ENCODE measurements around the gene SNORC. TPM values are rescaled to one million over a fixed set of nuclear protein-coding genes. Genes with fewer than 3 reads are reported as not detected.

SNORC gene
- total RNA-seq, 1 donor from 2014 or later: 2.8 TPM

DNA sequence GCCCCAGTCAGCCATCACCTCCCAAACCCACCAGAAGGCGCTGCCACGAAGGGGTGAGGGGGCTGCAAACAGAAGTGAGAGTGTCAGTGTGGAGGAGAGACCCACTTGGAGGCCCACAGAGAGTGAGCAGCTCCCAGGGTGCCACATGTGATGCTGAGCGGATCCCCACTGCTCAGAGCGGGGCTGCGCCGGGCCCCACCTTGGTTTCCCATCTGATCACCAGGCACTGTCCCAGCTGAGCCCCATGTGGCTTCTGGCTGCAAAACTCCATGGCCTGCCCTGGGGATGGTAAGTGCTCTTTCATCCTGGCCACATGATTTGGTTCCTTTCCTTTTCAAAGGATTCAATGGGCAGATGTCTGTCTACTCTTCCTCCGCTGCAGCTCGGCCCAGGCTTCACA lies 23.8 kb downstream of the SNORC start:
- Mint-ChIP-seq H3K27me3 (peaks cover 7% of the 10 kb centered on the region), H3K27ac (no peak overlapping the region), H3K4me1 (ENCODE audit: low read depth) (peaks cover 7% of the 10 kb centered on the region), H3K4me3 (ENCODE audit: low read depth) (no peak overlapping the region), H3K9me3 (ENCODE audit: low read depth) (no peaks in the 10 kb centered on the region), H3K36me3 (ENCODE audit: insufficient read depth) (no peaks in the 10 kb centered on the region)
- TF ChIP-seq, protein P1, sequence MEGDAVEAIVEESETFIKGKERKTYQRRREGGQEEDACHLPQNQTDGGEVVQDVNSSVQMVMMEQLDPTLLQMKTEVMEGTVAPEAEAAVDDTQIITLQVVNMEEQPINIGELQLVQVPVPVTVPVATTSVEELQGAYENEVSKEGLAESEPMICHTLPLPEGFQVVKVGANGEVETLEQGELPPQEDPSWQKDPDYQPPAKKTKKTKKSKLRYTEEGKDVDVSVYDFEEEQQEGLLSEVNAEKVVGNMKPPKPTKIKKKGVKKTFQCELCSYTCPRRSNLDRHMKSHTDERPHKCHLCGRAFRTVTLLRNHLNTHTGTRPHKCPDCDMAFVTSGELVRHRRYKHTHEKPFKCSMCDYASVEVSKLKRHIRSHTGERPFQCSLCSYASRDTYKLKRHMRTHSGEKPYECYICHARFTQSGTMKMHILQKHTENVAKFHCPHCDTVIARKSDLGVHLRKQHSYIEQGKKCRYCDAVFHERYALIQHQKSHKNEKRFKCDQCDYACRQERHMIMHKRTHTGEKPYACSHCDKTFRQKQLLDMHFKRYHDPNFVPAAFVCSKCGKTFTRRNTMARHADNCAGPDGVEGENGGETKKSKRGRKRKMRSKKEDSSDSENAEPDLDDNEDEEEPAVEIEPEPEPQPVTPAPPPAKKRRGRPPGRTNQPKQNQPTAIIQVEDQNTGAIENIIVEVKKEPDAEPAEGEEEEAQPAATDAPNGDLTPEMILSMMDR (IDR thresholded peaks at IDR 0.05; ENCODE audit: unreplicated experiment): no peak
- no peak for DNase-seq (ENCODE audit: low spot score, unreplicated experiment)

- H3K9me3 Mint-ChIP-seq (ENCODE audit: low read depth): no peaks in the 10 kb centered on the region
- peaks cover 7% of the 10 kb centered on the region for H3K4me1 Mint-ChIP-seq (ENCODE audit: low read depth)
- H3K36me3 Mint-ChIP-seq (ENCODE audit: insufficient read depth): no peaks in the 10 kb centered on the region
- TF ChIP-seq, protein P1 (IDR thresholded peaks at IDR 0.05; ENCODE audit: unreplicated experiment): no peak
- H3K27me3 Mint-ChIP-seq: peaks cover 7% of the 10 kb centered on the region
- no peak overlapping the region for H3K4me3 Mint-ChIP-seq (ENCODE audit: low read depth)
- H3K27ac Mint-ChIP-seq: no peak overlapping the region
- no peak for DNase-seq (ENCODE audit: low spot score, unreplicated experiment)
Observed at GRCh38 chr2:232894251-232894650, 24.2 kb downstream of the SNORC start.

- no peak overlapping the region for H3K4me3 Mint-ChIP-seq (ENCODE audit: low read depth)
- H3K27me3 Mint-ChIP-seq: peaks cover 7% of the 10 kb centered on the region
- peak overlapping the region; percentile 82 for H3K27ac Mint-ChIP-seq
- peaks cover 7% of the 10 kb centered on the region for H3K4me1 Mint-ChIP-seq (ENCODE audit: low read depth)
- TF ChIP-seq, protein P1 (IDR thresholded peaks at IDR 0.05; ENCODE audit: unreplicated experiment): no peak
- no peak for DNase-seq (ENCODE audit: low spot score, unreplicated experiment)
- no peaks in the 10 kb centered on the region for H3K36me3 Mint-ChIP-seq (ENCODE audit: insufficient read depth)
- no peaks in the 10 kb centered on the region for H3K9me3 Mint-ChIP-seq (ENCODE audit: low read depth)
Observed at GRCh38 chr2:232894746-232895145, 24.7 kb downstream of the SNORC start.

DNA sequence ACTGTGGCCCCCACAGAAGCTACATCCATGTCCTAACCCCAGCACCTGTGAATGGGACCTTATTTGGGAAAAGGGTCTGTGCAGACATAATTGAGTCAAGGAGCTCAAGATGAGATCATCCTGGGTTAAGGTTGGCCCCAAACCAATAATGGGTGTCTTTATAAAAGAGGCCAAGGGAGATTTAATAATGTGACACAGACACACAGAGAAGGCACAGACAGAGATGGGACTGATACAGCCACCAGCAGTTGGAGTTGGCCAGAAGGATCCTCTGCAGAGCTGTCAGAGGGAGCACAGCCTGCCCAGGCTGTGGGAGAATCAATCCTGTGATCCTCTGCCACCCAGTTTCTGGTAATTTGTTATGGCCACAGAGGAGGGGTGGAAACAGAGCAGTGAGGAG lies 26.0 kb downstream of the SNORC start:
- TF ChIP-seq, protein P1 (IDR thresholded peaks at IDR 0.05; ENCODE audit: unreplicated experiment): no peak
- Mint-ChIP-seq H3K4me3 (ENCODE audit: low read depth) (no peak overlapping the region), H3K27ac (no peak overlapping the region), H3K4me1 (ENCODE audit: low read depth) (peaks cover 2% of the 10 kb centered on the region), H3K27me3 (peaks cover 7% of the 10 kb centered on the region), H3K36me3 (ENCODE audit: insufficient read depth) (no peaks in the 10 kb centered on the region), H3K9me3 (ENCODE audit: low read depth) (no peaks in the 10 kb centered on the region)
- DNase-seq (ENCODE audit: low spot score, unreplicated experiment): no peak

GRCh38 chr2:232896720-232897597 lies 26.9 kb downstream of the SNORC start:
- no peaks in the 10 kb centered on the region for H3K36me3 Mint-ChIP-seq (ENCODE audit: insufficient read depth)
- H3K4me1 Mint-ChIP-seq (ENCODE audit: low read depth): no peaks in the 10 kb centered on the region
- H3K4me3 Mint-ChIP-seq (ENCODE audit: low read depth): no peak overlapping the region
- peaks cover 7% of the 10 kb centered on the region for H3K27me3 Mint-ChIP-seq
- H3K9me3 Mint-ChIP-seq (ENCODE audit: low read depth): no peaks in the 10 kb centered on the region
- H3K27ac Mint-ChIP-seq: no peak overlapping the region
- TF ChIP-seq, protein P1 (IDR thresholded peaks at IDR 0.05; ENCODE audit: unreplicated experiment): no peak
- no peak for DNase-seq (ENCODE audit: low spot score, unreplicated experiment)

Measured in progenitor cell of endocrine pancreas (in vitro differentiated cells).